GM18861 (cell line): ENCODE measurements around the gene AADACL2.
"Not testable (repeated sequence)": the region's sequence is repeated elsewhere in the genome, so short reads cannot be mapped to it uniquely, and the experiment has no call there.

Experiments used
- ATAC-seq: cut with Tn5 transposase; IDR thresholded peaks from one replicate; pipeline ENCODE4 v1.9.1; 2021; ENCODE audit not compliant: unreplicated experiment

AADACL2 gene

DNA sequence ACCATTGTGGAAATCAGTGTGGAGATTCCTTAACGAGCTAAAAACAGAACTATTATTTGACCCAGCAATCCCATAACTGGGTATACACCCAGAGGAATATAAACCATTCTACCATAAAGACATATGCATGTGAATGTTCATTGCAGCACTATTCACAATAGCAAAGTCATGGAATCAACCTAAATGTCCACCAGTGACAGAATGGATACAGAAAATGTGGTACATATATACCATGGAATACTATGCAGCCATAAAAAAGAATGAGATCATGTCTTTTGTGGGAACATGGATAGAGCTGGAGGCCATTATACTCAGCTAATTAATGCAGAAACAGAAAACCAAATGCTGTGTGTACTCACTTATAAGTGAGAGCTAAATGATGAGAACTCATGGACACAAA lies 31.0 kb downstream of the AADACL2 start:
- ATAC-seq: not testable (repeated sequence)

DNA sequence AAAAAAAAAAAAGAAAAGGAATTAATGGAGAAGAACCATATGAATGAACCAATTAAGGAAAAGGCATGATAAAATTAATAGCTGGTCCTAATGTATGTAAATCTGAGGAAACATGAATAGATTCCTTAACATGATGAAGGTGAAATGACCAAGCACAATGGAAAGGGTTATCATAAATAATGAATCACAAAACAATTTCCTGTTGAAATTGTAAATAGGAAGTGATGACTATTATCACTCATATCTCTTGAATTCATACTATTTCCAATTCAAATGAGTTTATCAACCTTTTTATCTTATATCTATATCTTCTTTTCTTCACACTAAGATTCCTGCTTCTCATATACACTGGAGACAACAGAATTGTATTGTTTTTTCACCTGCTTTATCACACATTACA lies 32.0 kb downstream of the AADACL2 start:
- no peak for ATAC-seq

DNA sequence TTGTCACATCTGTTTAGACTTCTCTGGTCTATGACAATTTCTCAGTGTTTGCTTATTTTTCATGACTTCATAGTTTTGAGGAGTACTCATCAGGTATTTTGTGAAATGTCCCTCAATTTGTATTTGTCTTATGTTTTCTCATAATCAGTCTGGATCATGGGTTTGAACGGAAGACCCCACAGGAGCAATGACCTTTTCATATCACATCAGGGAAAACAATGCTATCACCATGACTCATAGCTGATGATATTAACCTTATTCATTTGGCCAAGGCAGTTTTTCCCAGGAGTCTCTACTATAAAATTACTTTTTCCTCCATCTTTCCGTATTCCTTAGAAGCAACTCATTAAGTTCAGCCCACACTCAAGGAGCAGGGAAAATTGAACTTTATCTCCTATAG lies 32.7 kb downstream of the AADACL2 start:
- ATAC-seq: no peak

DNA sequence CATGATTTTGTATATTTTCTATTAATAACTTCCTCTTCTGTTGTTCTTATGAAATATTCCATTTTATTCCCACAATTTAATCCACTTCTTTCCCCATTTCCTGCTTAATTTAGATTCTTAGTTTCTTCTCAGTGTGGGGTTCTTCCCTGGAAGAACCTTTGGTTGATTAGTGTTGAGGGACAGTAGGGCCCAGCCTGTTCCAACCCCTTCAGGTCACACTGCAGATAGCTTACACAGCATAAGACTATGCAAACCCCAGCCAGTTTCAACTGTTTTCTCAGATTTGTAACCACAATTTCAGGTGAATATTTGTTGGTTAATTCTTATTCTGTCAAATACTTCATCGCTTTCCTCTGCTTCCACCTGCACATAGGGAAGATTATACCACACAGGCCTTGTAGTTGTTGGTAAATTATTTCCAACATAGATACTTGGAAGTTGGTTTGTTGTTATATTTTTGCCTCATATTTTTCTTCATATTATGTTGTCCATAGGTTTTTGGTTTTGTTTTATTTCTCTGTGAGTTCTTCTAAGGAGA lies 34.7 kb downstream of the AADACL2 start:
- ATAC-seq: no peak

DNA sequence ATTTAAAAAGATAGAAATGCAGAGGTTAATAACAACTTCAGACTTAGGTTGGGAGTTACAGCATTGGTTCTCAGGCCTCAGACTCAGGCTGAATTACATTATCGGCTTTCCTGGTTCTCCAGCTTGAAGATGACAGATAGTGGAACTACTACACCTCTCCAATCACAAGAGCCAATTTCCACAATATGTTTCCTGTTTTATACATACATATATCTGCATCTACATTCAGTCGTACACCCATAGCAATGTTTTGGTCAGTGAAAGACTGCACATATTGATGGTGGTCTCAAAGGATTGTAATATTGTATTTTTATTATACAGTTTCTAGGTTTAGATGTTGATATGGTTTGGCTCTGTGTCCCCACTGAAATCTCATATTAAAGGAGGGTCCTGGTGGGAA lies 35.4 kb downstream of the AADACL2 start:
- ATAC-seq: no peak

DNA sequence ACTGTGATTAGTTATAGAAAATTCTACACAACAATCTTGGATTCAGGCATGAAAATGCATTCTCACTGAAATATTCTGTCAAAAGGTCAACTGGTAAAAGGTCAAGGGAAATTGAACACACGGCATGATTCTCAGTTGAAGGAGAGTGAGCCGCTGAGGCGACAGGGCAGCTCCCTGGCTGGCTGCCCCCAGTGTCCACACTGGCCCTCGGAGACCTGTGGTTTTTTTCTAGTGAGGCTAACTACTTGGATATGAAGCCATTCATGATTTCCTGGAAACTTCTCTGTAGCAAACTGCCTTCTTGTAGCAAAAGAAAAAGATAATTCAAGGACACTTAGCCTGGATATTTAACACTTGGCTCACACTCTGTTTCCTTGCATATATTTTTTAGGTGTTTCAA lies 37.2 kb downstream of the AADACL2 start:
- no peak for ATAC-seq

DNA sequence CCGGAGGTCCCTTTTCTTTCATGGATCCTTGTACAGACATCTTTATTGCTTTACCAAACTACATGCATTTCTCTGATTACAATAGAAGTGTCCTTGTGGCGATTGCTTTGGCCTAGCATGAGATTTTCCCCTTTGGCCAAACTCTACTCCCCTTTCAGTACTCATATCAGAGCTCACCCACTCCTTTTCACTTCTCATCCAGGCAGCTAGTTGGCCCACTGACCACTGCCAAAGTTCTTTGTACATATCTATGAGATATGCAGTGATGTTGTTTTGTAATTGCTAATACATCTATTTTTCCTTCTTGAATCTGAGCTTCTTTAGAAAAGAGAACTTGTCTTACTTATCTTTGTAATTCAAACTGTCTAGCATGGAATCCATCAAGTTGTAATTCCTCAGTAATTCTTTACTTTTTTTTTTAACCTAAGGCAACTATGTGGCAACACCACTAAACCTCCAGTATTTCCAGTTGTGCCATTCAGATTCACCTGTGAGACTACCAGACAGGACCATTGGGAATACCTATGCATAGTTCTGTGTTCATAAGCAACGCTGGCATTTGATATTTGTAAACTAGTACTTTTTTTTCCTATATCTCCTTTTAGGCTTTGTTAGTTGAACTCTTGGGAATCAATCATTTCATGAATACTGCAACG lies 39.2 kb downstream of the AADACL2 start:
- no peak for ATAC-seq

DNA sequence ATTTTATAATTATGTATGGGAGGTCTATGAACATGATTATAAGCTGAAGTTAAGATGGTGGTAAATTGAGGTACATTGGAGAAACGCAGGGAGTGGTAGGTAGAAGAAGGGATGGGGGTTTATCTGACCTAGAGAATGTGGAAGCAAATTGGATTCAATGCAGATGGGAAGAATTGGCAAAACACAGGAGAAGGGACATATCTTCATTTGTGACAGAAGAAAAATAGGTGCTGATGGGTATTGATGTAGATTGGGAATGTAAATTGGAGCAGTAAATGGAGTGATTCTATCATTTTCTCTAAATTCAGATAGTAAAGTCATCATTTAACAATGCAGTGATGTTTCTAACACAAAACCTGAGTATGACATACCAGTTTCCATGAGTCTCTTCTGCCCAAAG lies 40.5 kb downstream of the AADACL2 start:
- no peak for ATAC-seq

DNA sequence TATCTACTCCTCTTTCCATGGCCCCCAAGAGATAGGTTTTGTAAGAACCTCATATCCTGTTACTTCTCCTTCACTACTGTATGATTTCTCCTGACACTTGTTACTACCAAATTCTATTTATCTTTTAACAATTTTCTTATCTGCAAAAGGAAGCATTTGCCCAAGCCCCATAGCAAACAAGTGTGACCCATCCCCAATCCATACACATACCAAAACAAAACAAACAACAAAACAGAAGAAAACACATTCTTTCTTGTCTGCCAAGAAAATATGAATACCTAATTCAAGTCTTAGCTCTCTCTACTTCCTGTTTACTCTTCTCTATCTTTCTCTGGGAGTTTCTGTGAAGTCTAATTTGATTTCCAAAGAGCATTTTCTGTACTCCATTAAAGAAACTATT lies 41.2 kb downstream of the AADACL2 start:
- no peak for ATAC-seq

DNA sequence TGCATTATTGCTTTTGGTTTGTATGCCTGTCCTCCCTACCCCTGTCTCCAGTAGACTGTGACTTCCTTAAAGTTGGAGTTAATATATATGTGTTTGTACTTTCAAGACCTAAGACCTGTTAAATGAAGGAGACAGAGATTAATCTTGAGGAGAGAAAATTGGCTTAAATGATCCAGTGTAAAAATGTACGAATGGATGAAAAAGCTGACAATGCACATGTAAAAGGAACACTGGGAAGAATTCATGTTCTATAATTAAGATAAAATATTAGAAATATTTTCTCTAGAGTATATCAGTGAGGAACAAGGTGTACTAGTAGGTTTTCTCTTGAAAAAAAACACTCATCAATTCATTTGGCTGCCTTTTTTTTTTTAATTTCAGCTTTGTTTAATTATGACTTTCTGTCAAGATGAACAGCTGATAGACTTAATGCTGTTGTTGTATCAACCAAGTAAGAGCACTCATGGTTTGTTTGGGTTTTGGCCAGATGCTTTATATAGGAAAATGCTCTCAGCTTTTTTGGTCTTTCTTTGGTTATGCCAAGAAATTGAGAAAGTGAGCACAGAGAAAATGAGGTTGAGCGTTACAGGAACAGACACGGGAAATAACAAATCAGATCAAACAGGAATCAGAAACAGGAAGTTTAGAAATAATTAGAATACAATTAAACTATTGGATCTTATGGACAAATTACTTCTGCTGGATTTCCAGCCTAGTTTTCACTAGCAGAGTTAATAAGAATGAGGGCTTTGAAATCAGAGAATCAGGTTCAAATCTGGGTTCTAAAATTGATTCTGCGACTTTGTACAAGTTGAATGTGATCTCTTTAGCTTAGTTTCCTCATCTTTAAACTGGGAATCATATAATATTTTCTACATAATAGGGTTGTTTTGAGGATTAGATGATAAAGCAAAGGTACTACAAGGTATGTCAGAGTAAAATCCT lies 41.9 kb downstream of the AADACL2 start:
- no peak for ATAC-seq

DNA sequence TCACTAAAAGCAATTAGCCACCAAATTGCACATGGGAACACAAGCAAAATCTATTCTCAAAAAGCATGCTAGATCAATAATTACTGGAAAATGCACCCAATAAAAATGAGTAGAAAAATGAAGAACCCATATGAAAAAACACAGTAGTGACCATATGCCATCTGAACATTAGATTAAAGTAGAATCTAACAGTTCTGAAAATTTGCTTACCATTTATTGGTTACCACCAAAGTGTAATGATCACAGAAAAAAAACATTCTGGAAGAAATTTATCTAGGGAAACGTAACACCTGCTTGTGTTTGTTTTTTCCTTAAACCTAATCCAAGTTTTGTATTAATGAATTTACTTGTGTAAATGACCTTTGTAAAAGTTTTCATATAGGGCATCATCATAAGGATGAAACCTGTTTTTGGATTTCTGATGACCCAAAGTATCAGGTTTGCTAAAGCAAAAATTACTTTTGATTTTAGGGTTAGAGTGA lies 42.6 kb downstream of the AADACL2 start:
- no peak for ATAC-seq

DNA sequence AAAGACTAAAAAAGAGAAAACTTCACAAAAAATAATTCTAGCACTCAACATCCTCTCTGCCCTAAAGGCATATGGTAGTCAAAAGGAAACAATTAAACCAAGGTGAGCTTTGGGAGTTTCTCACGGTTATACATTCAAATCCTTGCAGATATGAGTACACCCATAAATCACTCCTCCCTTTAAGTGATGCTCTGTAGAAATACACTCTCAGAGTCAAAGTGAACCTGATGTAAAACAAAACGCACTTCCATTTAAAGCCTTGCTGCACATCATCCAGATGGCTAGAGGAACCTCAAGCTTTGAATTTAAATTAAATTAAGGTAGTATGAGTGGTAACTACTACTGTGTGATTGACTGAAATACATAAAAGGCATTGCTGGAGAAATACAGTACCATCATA lies 44.2 kb downstream of the AADACL2 start:
- ATAC-seq: no peak

DNA sequence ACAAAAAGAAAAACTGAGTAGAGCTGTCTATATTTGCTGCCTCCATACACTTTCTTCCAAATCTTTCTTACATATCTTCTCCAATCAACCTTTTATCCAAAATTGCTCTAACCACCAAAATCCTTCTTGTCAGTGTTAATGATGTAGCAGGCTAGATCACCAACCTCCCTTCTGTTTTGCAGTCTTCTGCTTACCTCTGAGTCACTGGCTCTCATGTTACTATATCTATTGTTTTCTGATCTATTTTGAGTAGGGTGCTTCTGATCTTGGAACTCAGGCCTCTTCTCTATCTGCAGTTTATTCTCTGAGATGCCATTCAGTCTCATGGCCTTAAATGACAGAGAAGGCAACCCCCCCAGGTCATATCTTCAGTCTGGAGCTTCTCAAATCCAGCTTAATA lies 53.9 kb downstream of the AADACL2 start:
- ATAC-seq: no peak

DNA sequence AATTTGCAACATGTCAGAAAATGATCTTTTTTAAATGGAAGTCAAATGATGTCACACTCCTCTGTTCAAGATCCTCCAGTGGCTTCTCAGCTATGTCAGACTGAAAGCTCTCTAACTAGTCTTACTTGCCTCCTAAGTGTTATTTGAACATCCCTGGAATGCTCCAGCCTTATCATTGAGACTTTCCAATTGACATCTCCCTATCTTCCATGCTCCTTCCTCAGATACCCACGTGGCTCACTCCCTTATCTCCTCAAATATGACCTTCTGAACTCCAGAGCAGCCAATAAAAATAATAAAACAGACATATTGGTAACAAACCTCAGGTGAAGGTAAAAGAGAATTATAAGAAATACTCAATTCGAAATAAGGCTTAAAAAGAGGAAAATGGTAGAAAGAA lies 54.7 kb downstream of the AADACL2 start:
- no peak for ATAC-seq

DNA sequence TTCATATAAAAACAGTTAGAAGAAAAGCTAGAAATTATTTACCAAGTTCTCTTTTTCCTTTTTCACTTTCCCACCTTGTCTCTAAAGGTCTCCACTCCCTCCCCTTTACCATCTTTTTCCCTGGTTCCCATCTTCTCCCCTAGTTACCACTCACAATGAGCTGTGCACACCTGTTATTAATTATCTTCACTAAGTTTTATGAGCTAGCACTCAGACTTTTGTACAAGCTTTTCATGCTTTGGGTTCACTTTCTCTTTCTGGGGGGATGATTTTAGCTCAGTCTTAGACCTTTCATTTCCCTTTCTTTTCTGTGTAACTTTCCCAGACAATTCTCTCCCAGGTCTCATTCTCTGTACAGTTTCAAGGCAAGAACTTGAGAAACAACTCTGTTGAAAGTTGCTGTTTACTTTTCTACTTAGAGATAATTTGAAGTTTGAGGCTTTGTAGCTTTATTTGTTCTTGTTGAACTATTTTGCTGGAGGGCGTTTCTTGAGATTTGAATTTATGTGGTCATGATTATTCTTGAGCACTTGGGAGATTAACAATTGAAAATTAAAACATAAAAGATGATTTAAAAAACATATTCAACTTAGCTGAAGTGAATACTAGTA lies 56.2 kb downstream of the AADACL2 start:
- no peak for ATAC-seq

DNA sequence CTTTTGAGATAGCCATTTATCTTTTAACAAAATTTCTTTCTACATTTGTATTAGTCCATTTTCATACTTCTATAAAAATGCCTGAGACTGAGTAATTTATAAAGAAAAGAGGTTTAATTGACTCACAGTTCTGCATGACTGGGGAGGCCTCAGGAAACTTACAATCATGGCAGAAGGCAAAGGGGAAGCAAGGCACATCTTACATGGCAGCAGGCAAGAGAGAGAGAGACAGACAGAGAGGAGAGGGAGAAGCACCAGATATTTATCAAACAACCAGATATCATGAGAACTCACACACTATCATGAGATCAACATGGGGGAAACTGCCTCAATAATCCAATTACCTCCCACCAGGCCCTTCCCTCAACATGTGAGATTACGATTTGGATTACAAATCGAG lies 57.0 kb downstream of the AADACL2 start:
- ATAC-seq: not testable (repeated sequence)

DNA sequence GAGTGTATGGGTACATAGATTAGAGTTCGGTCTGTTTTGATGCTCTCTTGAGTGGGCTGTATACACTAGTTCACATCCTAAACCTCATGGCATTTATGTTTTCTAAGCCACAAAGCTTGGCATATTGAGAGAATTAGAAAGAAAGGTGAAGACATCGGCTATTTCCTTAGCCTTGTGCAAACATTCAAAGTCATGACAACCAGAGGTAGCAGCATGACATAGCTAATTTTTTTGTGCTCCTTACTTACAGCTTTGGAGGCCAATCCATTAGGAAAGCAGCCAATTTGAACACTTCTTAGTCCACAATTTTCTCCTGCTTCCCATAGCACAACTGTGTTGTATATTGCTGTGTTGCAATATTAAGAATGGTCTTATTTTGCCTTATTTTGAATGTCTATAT lies 58.7 kb downstream of the AADACL2 start:
- ATAC-seq: no peak

DNA sequence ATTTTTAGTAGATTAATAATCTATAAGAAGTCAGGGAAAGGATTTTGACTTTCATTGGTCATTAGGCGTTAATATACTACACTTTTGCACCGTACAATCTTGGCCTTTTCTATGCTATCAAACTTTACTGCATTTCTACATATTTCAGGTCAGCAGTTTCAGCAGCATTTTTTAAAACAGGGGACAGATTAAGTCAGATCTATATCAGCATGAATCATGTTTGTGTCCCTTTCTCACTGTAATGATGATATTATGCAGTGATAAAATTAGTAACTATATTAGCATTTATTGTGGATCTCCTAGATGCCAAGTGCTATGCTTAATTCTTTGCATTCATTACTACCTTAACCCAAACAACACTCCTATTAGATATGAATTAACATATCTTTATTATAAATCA lies 59.9 kb downstream of the AADACL2 start:
- ATAC-seq: no peak

DNA sequence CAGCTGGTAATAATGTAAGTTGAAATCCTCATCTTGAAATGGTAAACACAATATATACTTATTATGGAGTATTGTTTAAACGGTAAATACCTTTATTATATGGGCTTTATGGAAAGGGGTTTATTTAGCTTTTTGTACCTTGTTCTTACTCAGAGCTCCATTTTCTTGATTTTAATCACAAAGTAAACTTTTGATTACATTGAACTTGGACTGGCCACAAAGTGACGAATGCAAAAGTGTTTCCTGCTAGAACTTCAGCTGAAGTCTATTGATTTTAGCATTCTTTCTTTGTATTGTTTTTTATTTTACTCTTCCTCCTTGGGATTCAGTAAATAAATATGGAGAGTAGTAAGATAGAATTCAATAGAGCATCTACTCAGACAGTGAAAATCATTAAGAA lies 60.4 kb downstream of the AADACL2 start:
- ATAC-seq: no peak

DNA sequence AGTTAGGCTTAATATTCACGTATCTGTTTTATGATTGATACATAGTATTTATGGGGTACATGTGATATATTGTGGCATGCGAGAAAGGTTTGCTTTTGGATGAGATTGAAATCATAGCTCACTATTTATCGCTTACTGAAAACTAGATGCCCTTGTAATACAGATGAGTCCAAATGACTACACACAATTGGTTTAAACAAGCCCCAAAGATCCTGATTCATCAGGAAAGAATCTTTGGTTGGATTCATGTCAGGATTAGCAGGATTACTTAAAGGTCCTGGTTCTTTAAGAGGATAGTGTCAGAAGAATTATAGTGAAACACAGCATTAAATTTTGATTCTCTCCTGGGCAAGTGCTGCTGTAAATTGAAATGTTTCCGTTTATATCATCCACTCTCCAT lies 61.5 kb downstream of the AADACL2 start:
- ATAC-seq: no peak

DNA sequence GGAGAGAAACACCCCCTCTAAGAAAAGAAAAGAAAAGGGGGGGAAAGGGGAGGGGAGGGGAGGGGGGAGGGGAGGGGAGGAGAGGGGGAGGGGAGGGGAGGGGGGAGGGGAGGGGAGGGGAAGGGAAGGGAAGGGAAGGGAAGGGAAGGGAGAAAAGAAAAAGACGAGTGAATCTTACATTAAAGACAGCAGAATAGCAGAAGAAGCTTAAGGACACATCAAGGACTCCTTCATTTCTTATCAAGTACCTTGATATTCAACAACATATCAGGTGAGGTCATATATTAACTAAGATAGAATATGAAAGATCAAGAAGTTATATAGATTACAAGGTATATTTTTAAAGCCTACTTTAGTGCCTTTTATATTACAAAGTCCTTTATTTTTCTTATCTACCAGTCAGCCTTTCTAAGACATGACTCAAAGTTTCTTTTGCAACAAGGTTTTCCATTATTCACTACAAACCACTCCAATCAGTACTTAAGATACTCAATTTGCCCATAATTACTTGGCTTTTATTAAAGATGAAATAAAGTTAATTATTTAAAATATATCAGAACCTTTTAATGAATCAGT lies 62.5 kb downstream of the AADACL2 start:
- ATAC-seq: no peak
